22Rv1 (cell line): ENCODE results near the gene NEURL1.

ENCODE experiments used
- H3K27ac ChIP-seq: fragments of 450-650 bp; 2 replicates; pipeline ENCODE4 v1.5.1; 2017
- CTCF ChIP-seq: fragments of 450-650 bp; IDR thresholded peaks from 2 replicates; pipeline ENCODE4 v1.5.1; 2017; ENCODE audit warnings: mild to moderate bottlenecking
- ZFX ChIP-seq: fragments of 450-650 bp; IDR thresholded peaks from 2 replicates; pipeline ENCODE4 v1.6.1; 2017; ENCODE audit warnings: antibody characterized with exemption, borderline replicate concordance

NEURL1 gene

GRCh38 chr10:103449208-103450144 is 44.0 kb upstream of the NEURL1 start:
- no peak overlapping the region; the same call in 1 of the 2 replicates for H3K27ac ChIP-seq
- TF ChIP-seq ZFX (no peak), CTCF (no peak)

DNA sequence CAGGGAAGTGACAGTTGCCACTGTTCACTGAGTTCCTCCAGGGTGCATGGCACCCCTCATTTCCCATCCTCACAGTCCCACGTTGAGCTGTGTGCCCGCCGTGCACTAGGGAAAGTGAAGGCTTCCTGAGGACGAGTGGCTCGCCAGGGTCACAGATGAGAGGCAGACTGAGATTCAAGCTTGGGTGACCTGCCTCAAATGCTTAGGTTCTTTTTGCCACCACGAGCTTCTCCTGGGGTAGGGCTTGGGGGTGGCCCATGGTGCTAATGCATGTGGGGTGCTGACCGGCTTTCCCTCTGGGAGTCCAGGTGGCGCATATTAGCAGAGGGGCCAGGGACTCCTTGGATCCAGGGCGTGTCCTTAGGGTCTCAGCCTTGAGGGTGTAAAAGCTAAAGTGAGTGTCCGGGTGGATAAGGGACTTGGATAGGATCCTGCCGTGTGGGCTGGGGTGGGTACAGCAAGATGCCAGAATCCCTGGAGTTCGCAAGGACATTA is 43.3 kb upstream of the NEURL1 start:
- TF ChIP-seq ZFX (no peak), CTCF (no peak)
- peak overlapping the region; percentile 91 for H3K27ac ChIP-seq

GRCh38 chr10:103451091-103451813 is 42.3 kb upstream of the NEURL1 start:
- peak overlapping the region; percentile 91 for H3K27ac ChIP-seq
- TF ChIP-seq ZFX, result no peak
- TF ChIP-seq CTCF, result no peak

DNA sequence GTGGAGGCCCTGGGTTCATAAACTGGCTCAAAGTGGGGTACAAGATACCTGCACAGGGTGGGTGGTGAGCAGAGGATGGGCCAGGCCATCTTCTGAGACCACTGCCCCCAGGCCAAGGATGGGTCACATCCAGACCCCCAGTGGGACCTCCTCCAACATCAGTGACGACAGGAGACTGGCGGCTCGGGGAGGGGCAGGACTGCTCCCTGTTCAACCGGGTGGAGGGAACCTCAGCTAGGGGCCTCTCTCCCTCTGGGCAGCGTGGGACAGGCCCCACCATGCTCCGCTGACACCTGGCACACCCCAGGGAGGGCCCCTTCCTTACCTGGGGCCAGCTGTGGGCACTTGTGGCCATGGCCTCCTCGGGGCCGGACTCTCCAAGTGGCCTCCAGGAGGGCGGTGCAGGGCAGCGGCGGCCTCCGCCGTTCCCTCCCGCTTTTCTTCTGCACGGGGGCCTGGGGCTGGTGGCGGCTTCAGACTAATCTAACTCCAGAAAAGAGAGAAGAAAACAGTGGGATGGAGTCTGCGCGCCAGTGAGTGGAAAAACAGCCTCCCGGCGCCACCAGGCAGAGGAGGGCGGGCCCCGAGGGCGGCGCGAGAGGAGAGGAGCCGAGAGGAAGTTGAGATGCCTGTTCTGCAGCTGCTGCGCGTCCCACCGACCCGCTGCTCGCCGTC is 41.5 kb upstream of the NEURL1 start, which contains the start of gene CALHM2:
Gene CALHM2, minus strand, starts transcription at position 540 of the 675 bp plus-strand sequence. CDS start 2,429 bp downstream, outside the sequence.
- peak within 1 kb of the TSS; percentile 91 for H3K27ac ChIP-seq

GRCh38 chr10:103452506-103453230 is 40.8 kb upstream of the NEURL1 start:
- peak overlapping the region; percentile 91 for H3K27ac ChIP-seq
- no peak for TF ChIP-seq CTCF
- TF ChIP-seq ZFX, result no peak

More for the DNA sequence above, 41.5 kb upstream of the NEURL1 start, which contains the start of gene CALHM2:
- TF ChIP-seq CTCF (no peak), ZFX (no peak)

- no peak overlapping the region for H3K27ac ChIP-seq
- TF ChIP-seq ZFX (no peak), CTCF (no peak)
Measured at GRCh38 chr10:103454026-103454425, 39.5 kb upstream of the NEURL1 start.
